Measurements from ENCODE around the gene PLAGL2.

The PLAGL2 gene

GRCh38 chr20:32158943-32159660, 48.4 kb downstream of the PLAGL2 start:
- no peak for TF ChIP-seq CTCF (IDR thresholded peaks at IDR 0.05; ENCODE audit: low read depth, low read length)
- no peak for DNase-seq (ENCODE audit: extremely low read depth, low read depth)

- no peak for TF ChIP-seq CTCF (IDR thresholded peaks at IDR 0.05; ENCODE audit: low read depth, low read length)
- no peak for DNase-seq (ENCODE audit: extremely low read depth, low read depth)
These were observed 49.2 kb downstream of the PLAGL2 start for GRCh38 chr20:32158351-32158750.

- no peak for TF ChIP-seq CTCF (IDR thresholded peaks at IDR 0.05; ENCODE audit: low read depth, low read length)
- DNase-seq (ENCODE audit: extremely low read depth, low read depth), result no peak
These were observed 49.9 kb downstream of the PLAGL2 start for GRCh38 chr20:32157611-32158010.

GRCh38 chr20:32155017-32155981, 52.2 kb downstream of the PLAGL2 start:
- TF ChIP-seq CTCF (IDR thresholded peaks at IDR 0.05; ENCODE audit: low read depth, low read length), result no peak; the same call in 1 of the 2 replicates
- DNase-seq (ENCODE audit: extremely low read depth, low read depth), result peak; percentile 63

GRCh38 chr20:32153771-32154170, 53.8 kb downstream of the PLAGL2 start:
- no peak for TF ChIP-seq CTCF (IDR thresholded peaks at IDR 0.05; ENCODE audit: low read depth, low read length)
- DNase-seq (ENCODE audit: extremely low read depth, low read depth), result no peak

GRCh38 chr20:32153156-32153665, 54.3 kb downstream of the PLAGL2 start:
- no peak for TF ChIP-seq CTCF (IDR thresholded peaks at IDR 0.05; ENCODE audit: low read depth, low read length)
- no peak for DNase-seq (ENCODE audit: extremely low read depth, low read depth)
